GM23248 (cell line): ENCODE measurements around the gene UBE2I. TPM values are rescaled to one million over a fixed set of nuclear protein-coding genes. Genes with fewer than 3 reads are reported as not detected.
"Not testable (repeated sequence)": the region's sequence is repeated elsewhere in the genome, so short reads cannot be mapped to it uniquely, and the experiment has no call there.

Source experiments
- DNase-seq: peaks from one replicate; pipeline ENCODE4 v3.0.0-alpha.2; 2015
- H2AFZ ChIP-seq: fragments of 200-600 bp; sonication (generic); 2 replicates; pipeline ENCODE4 v1.6.1; 2016; ENCODE audit warnings: antibody characterized with exemption
- H3F3A ChIP-seq: fragments of 200-600 bp; sonication (generic); 2 replicates; pipeline ENCODE4 v1.6.1; 2016; ENCODE audit warnings: mild to moderate bottlenecking, antibody characterized with exemption, mixed run types; ENCODE audit not compliant: insufficient read depth
- H3K27ac ChIP-seq: fragments of 200-600 bp; sonication (generic); 2 replicates; pipeline ENCODE4 v1.5.1; 2016; ENCODE audit warnings: mild to moderate bottlenecking
- H3K27me3 ChIP-seq: fragments of 200-600 bp; sonication (generic); replicated peaks from 2 replicates; pipeline ENCODE4 v1.6.1; 2016; ENCODE audit warnings: mild to moderate bottlenecking; ENCODE audit not compliant: insufficient read depth
- H3K36me3 ChIP-seq: fragments of 200-600 bp; sonication (generic); 2 replicates; pipeline ENCODE4 v1.6.1; 2016; ENCODE audit warnings: low read depth, mild to moderate bottlenecking
- H3K4me1 ChIP-seq: fragments of 200-600 bp; sonication (generic); 2 replicates; pipeline ENCODE4 v1.6.1; 2016; ENCODE audit warnings: mild to moderate bottlenecking; ENCODE audit not compliant: insufficient read depth
- H3K4me2 ChIP-seq: fragments of 200-600 bp; sonication (generic); one replicate; pipeline ENCODE4 v1.6.1; 2016; ENCODE audit warnings: mild to moderate bottlenecking; ENCODE audit not compliant: unreplicated experiment
- H3K4me3 ChIP-seq: fragments of 200-600 bp; sonication (generic); 2 replicates; pipeline ENCODE4 v1.5.1; 2016; ENCODE audit warnings: mild to moderate bottlenecking
- H3K79me2 ChIP-seq: fragments of 200-600 bp; sonication (generic); 2 replicates; pipeline ENCODE4 v1.6.1; 2016; ENCODE audit warnings: mild to moderate bottlenecking; ENCODE audit not compliant: insufficient read depth
- H3K9ac ChIP-seq: fragments of 200-600 bp; sonication (generic); 2 replicates; pipeline ENCODE4 v1.6.1; 2016; ENCODE audit warnings: mild to moderate bottlenecking
- H3K9me2 ChIP-seq: fragments of 200-600 bp; sonication (generic); 2 replicates; pipeline ENCODE4 v1.6.1; 2016; ENCODE audit warnings: mixed run types, mild to moderate bottlenecking, moderate library complexity; ENCODE audit not compliant: insufficient read depth
- H3K9me3 ChIP-seq: fragments of 200-600 bp; sonication (generic); one replicate; pipeline ENCODE4 v1.6.1; 2017; ENCODE audit warnings: low read depth
- H4K20me1 ChIP-seq: fragments of 200-600 bp; sonication (generic); 2 replicates; pipeline ENCODE4 v1.6.0; 2016; ENCODE audit not compliant: insufficient read depth
- EZH2 ChIP-seq: fragments of 200-600 bp; sonication (generic); IDR thresholded peaks from 2 replicates; pipeline ENCODE4 v1.6.1; 2018; ENCODE audit warnings: antibody characterized with exemption, mild to moderate bottlenecking; ENCODE audit not compliant: insufficient read depth, poor library complexity, severe bottlenecking
- EZH2phosphoT487 ChIP-seq: fragments of 200-600 bp; sonication (generic); IDR thresholded peaks from 2 replicates; pipeline ENCODE4 v1.6.1; 2018; ENCODE audit warnings: antibody characterized with exemption, moderate library complexity, mild to moderate bottlenecking, low read depth; ENCODE audit not compliant: insufficient read depth
- WGBS, 2 experiments: methylation state at CpG; one replicate each; pipeline ENCODE4 v1.1.6; 2015 to 2017; ENCODE audit warnings: low lambda C conversion rate in 2 of 2, low coverage in 1 of 2; ENCODE audit errors: missing lambda C conversion rate in 2 of 2; 5-methylcytosine and 5-hydroxymethylcytosine counted together
- in situ Hi-C: fragments of 300-500 bp; cut with MboI; formaldehyde crosslinking; loops from 2 replicates; pipeline ENCODE4 v1.15.0; 2020
- polyA plus RNA-seq: library from polyadenylated mRNA; unstranded; fragments of >200 nt; fragmentation: Nextera tagmentation; extraction: Ambion mirVana; gene quantifications from 2 replicates; pipeline ENCODE4 v1.2.1, GENCODE V29; 2016
- total RNA-seq: library from RNA; depleted of rRNA; stranded (reverse); fragments of >200 nt; shearing (Covaris generic); gene quantifications from 2 replicates; pipeline ENCODE4 v1.2.3, GENCODE V29; 2014

UBE2I gene
- total and polyA plus RNA-seq, 2 experiments from 2014 or later: 77.7 to 134 TPM

DNA sequence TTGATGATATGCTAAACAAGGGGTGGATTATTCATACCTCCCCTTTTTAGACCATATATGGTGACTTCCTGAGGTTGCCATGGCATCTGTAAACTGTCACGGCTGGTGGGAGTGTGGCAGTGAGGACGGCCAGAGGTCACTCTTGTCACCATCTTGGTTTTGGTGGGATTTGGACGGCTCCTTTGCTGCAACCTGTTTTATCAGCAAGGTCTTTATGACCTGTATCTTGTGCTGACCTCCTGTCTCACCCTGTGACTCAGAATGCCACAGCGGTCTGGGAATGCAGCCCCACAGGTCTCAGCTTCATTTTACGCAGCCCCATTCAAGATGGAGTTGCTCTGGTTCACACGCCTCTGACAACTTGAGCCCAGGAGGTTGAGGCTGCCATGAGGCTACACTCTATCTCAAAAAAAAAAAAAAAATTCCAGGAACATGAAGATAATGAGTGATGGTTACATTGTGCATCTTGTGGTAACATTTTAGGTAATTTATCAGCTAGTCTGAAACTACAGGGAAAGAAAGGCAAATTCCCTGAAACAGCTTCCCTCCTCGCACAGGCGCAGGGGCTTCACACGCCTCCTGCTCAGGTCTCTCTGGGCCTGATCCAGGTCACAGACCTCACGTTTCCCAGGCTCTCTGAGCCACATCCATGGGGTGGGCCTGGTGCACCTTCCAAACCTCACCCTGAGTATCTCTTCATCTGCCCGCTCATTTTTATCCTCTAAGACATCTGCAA lies 15.3 kb upstream of the UBE2I start:
- H3F3A ChIP-seq: no peaks in the 10 kb centered on the region

DNA sequence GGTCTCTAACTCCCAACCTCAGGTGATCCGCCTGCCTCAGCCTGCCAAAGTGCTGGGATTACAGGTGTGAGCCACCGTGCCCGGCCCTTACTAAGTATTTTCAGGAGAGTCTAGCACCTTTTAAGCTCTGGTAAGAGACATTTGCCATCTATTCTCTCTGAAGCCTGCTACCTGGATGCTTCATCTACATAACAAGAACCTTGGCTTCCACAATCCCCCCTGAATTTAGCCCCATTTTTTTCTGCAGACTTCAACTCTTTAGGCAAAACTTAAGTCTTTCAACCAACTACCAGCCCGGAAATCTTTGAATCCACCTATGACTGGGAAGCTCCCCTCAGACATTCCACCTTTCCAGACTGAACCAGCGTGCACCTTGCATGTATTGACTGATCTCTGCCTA lies 14.0 kb upstream of the UBE2I start:
- H3F3A ChIP-seq: no peaks in the 10 kb centered on the region
- no peaks in the 10 kb centered on the region for H4K20me1 ChIP-seq
- WGBS, 2 experiments: 19 to 20% methylated on average over 5 of the region's 5 CpGs
- H3K9me2 ChIP-seq: no peaks in the 10 kb centered on the region
- no peaks in the 10 kb centered on the region for H3K79me2 ChIP-seq
- no peaks in the 10 kb centered on the region for H3K36me3 ChIP-seq
- H2AFZ ChIP-seq: no peak overlapping the region
- peaks cover 30% of the 10 kb centered on the region for H3K27me3 ChIP-seq
- H3K4me1 ChIP-seq: no peaks in the 10 kb centered on the region
- in situ Hi-C loops: no loop called here
- H3K27ac ChIP-seq: no peak overlapping the region
- no peak overlapping the region for H3K9ac ChIP-seq
- no peak for DNase-seq
- no peak for TF ChIP-seq EZH2
- TF ChIP-seq EZH2phosphoT487: no peak
- H3K9me3 ChIP-seq: no peaks in the 10 kb centered on the region
- no peak overlapping the region for H3K4me3 ChIP-seq
- H3K4me2 ChIP-seq: no peak overlapping the region

More for the DNA sequence above, 15.3 kb upstream of the UBE2I start:
- no peak overlapping the region for H3K4me2 ChIP-seq
- no peak for DNase-seq
- H3K9ac ChIP-seq: no peak overlapping the region
- H3K79me2 ChIP-seq: no peaks in the 10 kb centered on the region
- H2AFZ ChIP-seq: no peak overlapping the region
- H3K36me3 ChIP-seq: no peaks in the 10 kb centered on the region
- WGBS, 2 experiments: 61 to 62% methylated on average over 11 of the region's 11 CpGs
- no peak overlapping the region for H3K4me3 ChIP-seq
- no peaks in the 10 kb centered on the region for H3K9me3 ChIP-seq
- H3K4me1 ChIP-seq: no peaks in the 10 kb centered on the region
- H4K20me1 ChIP-seq: no peaks in the 10 kb centered on the region
- in situ Hi-C loops: no loop called here
- no peak for TF ChIP-seq EZH2
- TF ChIP-seq EZH2phosphoT487: no peak
- H3K27me3 ChIP-seq: peaks cover 35% of the 10 kb centered on the region
- no peak overlapping the region for H3K27ac ChIP-seq
- no peaks in the 10 kb centered on the region for H3K9me2 ChIP-seq

DNA sequence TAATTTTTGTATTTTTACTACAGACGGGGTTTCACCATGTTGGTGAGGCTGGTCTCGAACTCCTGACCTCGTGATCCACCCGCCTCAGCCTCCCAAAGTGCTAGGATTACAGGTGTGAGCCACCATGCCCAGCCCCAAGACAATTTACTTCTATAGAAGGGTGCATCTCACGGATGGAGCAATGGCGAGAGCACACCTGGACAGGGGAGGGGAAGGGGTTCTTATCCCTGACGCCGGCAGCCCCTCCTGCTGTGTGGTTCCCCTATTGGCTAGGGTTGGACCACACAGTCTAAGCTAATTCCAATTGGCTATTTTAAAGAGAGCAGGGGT lies 12.8 kb upstream of the UBE2I start:
- H4K20me1 ChIP-seq: not testable (repeated sequence)

DNA sequence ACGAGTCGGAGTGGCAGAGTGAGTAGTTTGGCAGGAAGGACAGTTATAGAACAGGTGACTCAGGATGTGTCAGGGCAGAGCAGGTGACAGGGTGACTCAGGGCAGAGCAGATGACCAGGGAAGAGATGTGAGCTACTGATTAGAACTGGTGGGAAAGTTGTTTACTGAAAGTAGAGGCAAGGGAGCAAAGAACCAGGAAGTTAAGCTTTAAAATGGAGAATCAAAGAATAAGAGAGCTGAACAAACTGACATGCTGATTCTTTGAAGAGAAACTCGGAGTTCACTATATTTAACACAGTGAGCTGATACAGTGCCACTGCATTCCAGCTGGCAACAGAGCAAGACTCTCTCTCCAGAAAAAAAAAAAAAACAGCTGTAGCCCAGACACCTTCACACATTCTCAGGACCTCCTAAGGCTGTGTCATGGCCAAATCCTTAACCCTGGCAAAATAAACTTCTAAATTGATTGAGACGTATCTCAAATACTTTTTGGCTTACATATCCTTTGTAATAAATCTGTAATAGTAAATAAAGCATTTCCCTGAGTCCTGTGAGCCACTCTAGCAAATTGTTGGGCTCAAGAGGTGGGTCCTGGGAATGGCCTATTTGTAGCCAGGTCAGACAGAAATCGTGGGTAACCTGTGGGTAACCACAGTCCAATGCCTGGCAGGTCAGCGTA lies 12.3 kb upstream of the UBE2I start:
- Histone ChIP-seq H2AFZ (no peak overlapping the region), H3K9me2 (no peaks in the 10 kb centered on the region), H3K4me2 (no peak overlapping the region), H3K27me3 (peaks cover 19% of the 10 kb centered on the region), H3K36me3 (no peaks in the 10 kb centered on the region), H4K20me1 (no peaks in the 10 kb centered on the region), H3K9ac (peak overlapping the region; percentile 34; the same call in 1 of the 2 replicates), H3K27ac (no peak overlapping the region), H3K9me3 (no peaks in the 10 kb centered on the region), H3K79me2 (no peaks in the 10 kb centered on the region), H3F3A (no peaks in the 10 kb centered on the region), H3K4me1 (no peaks in the 10 kb centered on the region), H3K4me3 (no peak overlapping the region)
- in situ Hi-C loops: no loop called here
- peak; percentile 84 for DNase-seq
- WGBS, 2 experiments: 38 to 40% methylated on average over 6 of the region's 6 CpGs
- TF ChIP-seq EZH2: no peak
- TF ChIP-seq EZH2phosphoT487: no peak

More for the DNA sequence above, 12.8 kb upstream of the UBE2I start:
- DNase-seq, H3K79me2 ChIP-seq, in situ Hi-C loops, H3K9me2 ChIP-seq, H3K9me3 ChIP-seq, H2AFZ ChIP-seq, H3K4me1 ChIP-seq, H3F3A ChIP-seq, H3K4me2 ChIP-seq, H3K4me3 ChIP-seq, H3K27ac ChIP-seq, H3K36me3 ChIP-seq: not testable (repeated sequence)
- 73 to 75% methylated on average over 8 of the region's 8 CpGs for WGBS, 2 experiments
- Histone ChIP-seq H3K9ac (0 out of 2 replicates have a peak overlapping the region, but pooled peaks have one; percentile 34), H3K27me3 (peaks cover 19% of the 10 kb centered on the region)
